Loucy (cell line): ENCODE results near the gene MEF2A.

ENCODE experiments used
- EZH2phosphoT487 ChIP-seq: fragments of 200-600 bp; IDR thresholded peaks from 2 replicates; pipeline ENCODE4 v1.6.1; 2018; ENCODE audit warnings: antibody characterized with exemption, mild to moderate bottlenecking, moderate library complexity, borderline replicate concordance
- TF ChIP-seq, protein P1 (sequence below): fragments of 200-600 bp; sonication (generic); conservative IDR thresholded peaks from 2 replicates; pipeline ENCODE4 v1.5.1; 2014; ENCODE audit warnings: mild to moderate bottlenecking, antibody characterized with exemption, low read length

DNA sequence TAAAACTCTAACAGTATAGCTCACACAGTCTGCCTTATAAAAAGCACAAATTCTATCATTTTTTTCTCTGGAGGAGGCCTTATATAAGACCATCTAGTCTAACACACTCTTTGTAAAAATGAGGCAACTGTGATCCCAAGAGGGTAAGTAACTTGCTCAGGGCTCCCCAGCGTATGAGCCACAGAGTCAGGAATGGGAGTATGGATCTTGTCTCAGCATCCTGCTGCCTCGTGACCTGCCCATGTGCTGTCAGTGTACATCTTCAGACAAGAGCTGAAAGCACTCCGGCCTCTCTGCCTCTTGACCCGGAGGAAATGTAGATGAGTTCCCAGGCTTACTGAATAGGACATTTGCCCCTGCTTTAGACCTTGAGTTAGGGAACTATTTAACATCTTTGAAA, 28.4 kb upstream of the MEF2A start:
- TF ChIP-seq, protein P1, sequence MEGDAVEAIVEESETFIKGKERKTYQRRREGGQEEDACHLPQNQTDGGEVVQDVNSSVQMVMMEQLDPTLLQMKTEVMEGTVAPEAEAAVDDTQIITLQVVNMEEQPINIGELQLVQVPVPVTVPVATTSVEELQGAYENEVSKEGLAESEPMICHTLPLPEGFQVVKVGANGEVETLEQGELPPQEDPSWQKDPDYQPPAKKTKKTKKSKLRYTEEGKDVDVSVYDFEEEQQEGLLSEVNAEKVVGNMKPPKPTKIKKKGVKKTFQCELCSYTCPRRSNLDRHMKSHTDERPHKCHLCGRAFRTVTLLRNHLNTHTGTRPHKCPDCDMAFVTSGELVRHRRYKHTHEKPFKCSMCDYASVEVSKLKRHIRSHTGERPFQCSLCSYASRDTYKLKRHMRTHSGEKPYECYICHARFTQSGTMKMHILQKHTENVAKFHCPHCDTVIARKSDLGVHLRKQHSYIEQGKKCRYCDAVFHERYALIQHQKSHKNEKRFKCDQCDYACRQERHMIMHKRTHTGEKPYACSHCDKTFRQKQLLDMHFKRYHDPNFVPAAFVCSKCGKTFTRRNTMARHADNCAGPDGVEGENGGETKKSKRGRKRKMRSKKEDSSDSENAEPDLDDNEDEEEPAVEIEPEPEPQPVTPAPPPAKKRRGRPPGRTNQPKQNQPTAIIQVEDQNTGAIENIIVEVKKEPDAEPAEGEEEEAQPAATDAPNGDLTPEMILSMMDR, result no peak
- TF ChIP-seq EZH2phosphoT487, result no peak
